B cell (primary cell): ENCODE results near the gene RBM45. TPM values are rescaled to one million over a fixed set of nuclear protein-coding genes. Genes with fewer than 3 reads are reported as not detected.

Experiments used
- ATAC-seq: fragments of 200-7000 bp; cut with Tn5 transposase; one replicate; pipeline ENCODE4 v1.10.0; 2021; ENCODE audit warnings: low read depth, mild to moderate bottlenecking, moderate number of reproducible peaks, moderate library complexity
- CTCF ChIA-PET: fragments of 350-600 bp; sonication (Branson Sonifier 250); formaldehyde crosslinking; loops from one replicate; lab custom pipeline; 2021; ENCODE audit warnings: antibody characterized with exemption, inconsistent platforms; lab: Charles Lee
- POLR2A ChIA-PET: fragments of 350-600 bp; sonication (Branson Sonifier 250); formaldehyde crosslinking; loops from one replicate; lab custom pipeline; 2021; ENCODE audit warnings: antibody characterized with exemption; lab: Charles Lee
- DNase-seq: peaks from one replicate; pipeline ENCODE4 v3.0.0; 2013
- H2AFZ ChIP-seq: 2 replicates; pipeline ENCODE4 v1.6.1; 2012; ENCODE audit warnings: mild to moderate bottlenecking, low read depth, low read length; ENCODE audit not compliant: insufficient read depth, poor library complexity, severe bottlenecking
- H3K27ac ChIP-seq, 2 donors: 1 replicate in 1 of 2; 2 replicates in 1 of 2; pipeline ENCODE4 v1.5.1; 2012 to 2013; ENCODE audit warnings: low read length in 2 of 2, mild to moderate bottlenecking in 2 of 2, moderate library complexity in 1 of 2
- H3K27me3 ChIP-seq, 4 experiments: fragments of 200-600 bp in 1 of 4; sonication (generic) in 1 of 4; replicated peaks in 1 of 4; 1 replicate in 2 of 4; 2 replicates in 2 of 4; pipeline versions ENCODE4 v1.6.1 to v1.7.0; 2013 to 2016; ENCODE audit warnings: low read length in 3 of 4, mild to moderate bottlenecking in 2 of 4, mixed read lengths in 1 of 4, moderate library complexity in 1 of 4; ENCODE audit not compliant: insufficient read depth in 4 of 4, control insufficient read depth in 3 of 4; ENCODE audit errors: control extremely low read depth in 1 of 4
- H3K36me3 ChIP-seq, 2 experiments: replicated peaks in 1 of 2; 1 replicate in 1 of 2; 2 replicates in 1 of 2; pipeline versions ENCODE4 v1.6.1 to v1.7.1; 2013; ENCODE audit warnings: low read length in 1 of 2; ENCODE audit not compliant: insufficient read depth in 2 of 2, control insufficient read depth in 1 of 2; ENCODE audit errors: control extremely low read depth in 1 of 2, extremely low read depth in 1 of 2
- H3K4me1 ChIP-seq, 2 donors: fragments of 200-600 bp in 1 of 2; sonication (generic) in 1 of 2; 1 replicate in 1 of 2; 2 replicates in 1 of 2; pipeline versions ENCODE4 v1.5.1 to v1.6.1; 2013 to 2017; ENCODE audit warnings: low read length in 2 of 2; ENCODE audit not compliant: control insufficient read depth in 2 of 2, insufficient read depth in 2 of 2
- H3K4me2 ChIP-seq: replicated peaks from 2 replicates; pipeline ENCODE3; 2012; ENCODE audit warnings: mild to moderate bottlenecking, low read depth, low read length; ENCODE audit not compliant: poor library complexity, severe bottlenecking
- H3K4me3 ChIP-seq, 5 experiments: fragments of 200-600 bp in 1 of 5; sonication (generic) in 1 of 5; 1 replicate in 3 of 5; 2 replicates in 2 of 5; pipeline versions ENCODE4 v1.5.1 to v1.7.0; 2011 to 2016; ENCODE audit warnings: low read length in 4 of 5, mild to moderate bottlenecking in 4 of 5, low read depth in 2 of 5, control low read depth in 1 of 5, moderate library complexity in 1 of 5; ENCODE audit not compliant: insufficient read depth in 1 of 5; ENCODE audit errors: control extremely low read depth in 1 of 5, extremely low read depth in 1 of 5
- H3K79me2 ChIP-seq: fragments of 200-600 bp; sonication (generic); one replicate; pipeline ENCODE4 v1.6.0; 2016; ENCODE audit warnings: low read length; ENCODE audit not compliant: control insufficient read depth, insufficient read depth
- H3K9ac ChIP-seq: fragments of 200-600 bp; sonication (generic); 2 replicates; pipeline ENCODE4 v1.6.1; 2017; ENCODE audit warnings: mild to moderate bottlenecking, low read length, moderate library complexity
- H3K9me3 ChIP-seq, 3 donors: one replicate each; pipeline versions ENCODE4 v1.6.1 to v1.7.1; 2013; ENCODE audit warnings: low read length in 2 of 3; ENCODE audit not compliant: control insufficient read depth in 2 of 3, insufficient read depth in 1 of 3; ENCODE audit errors: control extremely low read depth in 1 of 3
- H4K20me1 ChIP-seq: 2 replicates; pipeline ENCODE4 v1.6.0; 2012; ENCODE audit warnings: mild to moderate bottlenecking, low read length; ENCODE audit not compliant: insufficient read depth, control insufficient read depth, poor library complexity, severe bottlenecking
- H3K27ac Mint-ChIP-seq: one replicate; pipeline ENCODE4 v1.8.0; 2021; ENCODE audit warnings: mixed read lengths
- H3K27me3 Mint-ChIP-seq: one replicate; pipeline ENCODE4 v1.8.0; 2021; ENCODE audit warnings: mixed read lengths
- H3K4me1 Mint-ChIP-seq: one replicate; pipeline ENCODE4 v1.8.0; 2021; ENCODE audit warnings: mixed read lengths
- H3K4me3 Mint-ChIP-seq: one replicate; pipeline ENCODE4 v1.8.0; 2021; ENCODE audit warnings: mixed read lengths
- H3K9me3 Mint-ChIP-seq: one replicate; pipeline ENCODE4 v1.8.0; 2022; ENCODE audit warnings: mixed read lengths; ENCODE audit not compliant: insufficient read depth
- CTCF ChIP-seq: fragments of 200-600 bp; IDR thresholded peaks from one replicate; pipeline ENCODE4 v1.8.0; 2022; ENCODE audit warnings: antibody characterized with exemption, mild to moderate bottlenecking
- EZH2 ChIP-seq: IDR thresholded peaks from 2 replicates; pipeline ENCODE4 v1.6.1; 2012; ENCODE audit warnings: borderline replicate concordance, low read depth, mild to moderate bottlenecking, moderate library complexity, low read length; ENCODE audit not compliant: insufficient read depth, poor library complexity, severe bottlenecking
- WGBS: methylation state at CpG from one replicate; pipeline ENCODE4 v1.1.5; 2013; ENCODE audit warnings: missing lambda C conversion rate; ENCODE audit not compliant: insufficient coverage; 5-methylcytosine and 5-hydroxymethylcytosine counted together
- intact Hi-C: fragments of 100-400 bp; cut with micrococcal nuclease; formaldehyde crosslinking; loops from one replicate; pipeline ENCODE4 v1.10.0; 2022
- polyA plus RNA-seq: library from polyadenylated mRNA; depleted of rRNA; stranded (reverse); fragments of >200 nt; gene quantifications from 2 replicates; pipeline ENCODE4 v1.2.3, GENCODE V29; 2012
- total RNA-seq, 2 donors: library from RNA; stranded (reverse); fragments of 120-200 nt in 1 of 2; gene quantifications; 1 replicate in 1 of 2; 2 replicates in 1 of 2; pipeline versions ENCODE4 v1.2.3 to v1.2.4, GENCODE V29; 2013 to 2022

RBM45 gene
- total and polyA plus RNA-seq, 2 donors (not counting 1 experiment from before 2014, with no cell fraction given): 4.6 to 24.0 TPM

- DNase-seq (no peak), ATAC-seq (no peak)
- no peaks in the 10 kb centered on the region for H3K36me3 ChIP-seq
- H3K4me2 ChIP-seq: no peak overlapping the region
- no peak overlapping the region for H2AFZ ChIP-seq
- H3K27ac Mint-ChIP-seq: no peak overlapping the region
- H3K4me1 ChIP-seq: peaks cover 4 to 6% of the 10 kb centered on the region in 2 donors
- H3K9me3 ChIP-seq: peaks cover 0 to 7% (median 0%) of the 10 kb centered on the region in 3 donors
- WGBS: no CpG with 5 or more reads among the region's 2 CpGs
- no peaks in the 10 kb centered on the region for H3K9me3 Mint-ChIP-seq
- H3K4me1 Mint-ChIP-seq: peaks cover 5% of the 10 kb centered on the region
- H3K4me3 Mint-ChIP-seq: no peak overlapping the region
- no peaks in the 10 kb centered on the region for H3K79me2 ChIP-seq
- no peak overlapping the region for H3K4me3 ChIP-seq
- no peak overlapping the region for H3K9ac ChIP-seq
- POLR2A ChIA-PET: no interaction called here
- TF ChIP-seq EZH2 (no peak), CTCF (no peak)
- H3K27me3 ChIP-seq: peaks cover 0 to 26% (median 13%) of the 10 kb centered on the region in 4 experiments
- peaks cover 64% of the 10 kb centered on the region for H3K27me3 Mint-ChIP-seq
- CTCF ChIA-PET: no interaction called here
- no peaks in the 10 kb centered on the region for H4K20me1 ChIP-seq
- H3K27ac ChIP-seq: no peak overlapping the region
- intact Hi-C loops: no loop called here
These were observed 41.4 kb upstream of the RBM45 start for GRCh38 chr2:178070824-178071223.

GRCh38 chr2:178072000-178072382, 40.2 kb upstream of the RBM45 start:
- H3K4me1 ChIP-seq: peaks cover 4 to 6% of the 10 kb centered on the region in 2 donors
- H3K36me3 ChIP-seq: no peaks in the 10 kb centered on the region
- WGBS: 89% methylated on average over 11 of the region's 11 CpGs
- no peak for ATAC-seq
- peaks cover 0 to 26% (median 13%) of the 10 kb centered on the region in 4 experiments for H3K27me3 ChIP-seq
- H2AFZ ChIP-seq: no peak overlapping the region
- H3K4me3 ChIP-seq: no peak overlapping the region
- H3K4me3 Mint-ChIP-seq: no peak overlapping the region
- no peaks in the 10 kb centered on the region for H4K20me1 ChIP-seq
- no peaks in the 10 kb centered on the region for H3K9me3 Mint-ChIP-seq
- peaks cover 0 to 7% (median 0%) of the 10 kb centered on the region in 3 donors for H3K9me3 ChIP-seq
- no peak for TF ChIP-seq CTCF
- no peak for TF ChIP-seq EZH2
- H3K27me3 Mint-ChIP-seq: peaks cover 65% of the 10 kb centered on the region
- H3K79me2 ChIP-seq: no peaks in the 10 kb centered on the region
- POLR2A ChIA-PET: no interaction called here
- CTCF ChIA-PET: no interaction called here
- no peak overlapping the region for H3K9ac ChIP-seq
- H3K27ac ChIP-seq: no peak overlapping the region
- intact Hi-C loops: no loop called here
- peaks cover 5% of the 10 kb centered on the region for H3K4me1 Mint-ChIP-seq
- no peak overlapping the region for H3K4me2 ChIP-seq
- H3K27ac Mint-ChIP-seq: no peak overlapping the region
- no peak for DNase-seq
